Measurements from ENCODE around the gene SIAE. TPM values are rescaled to one million over a fixed set of nuclear protein-coding genes. Genes with fewer than 3 reads are reported as not detected.

SIAE gene
- total RNA-seq, 1 experiment from 2014 or later = 11.2 TPM

GRCh38 chr11:124682443-124682842 lies 8.9 kb upstream of the SIAE start:
- Histone ChIP-seq H3K36me3 (ENCODE audit: insufficient read depth, low read length, poor library complexity, severe bottlenecking) (no peaks in the 10 kb centered on the region), H3K9me3 (ENCODE audit: low read depth, low read length, poor library complexity, severe bottlenecking) (peaks cover 21% of the 10 kb centered on the region), H3K4me3 (ENCODE audit: low read depth, low read length, poor library complexity, severe bottlenecking) (no peak overlapping the region), H3K4me1 (ENCODE audit: insufficient read depth, low read length, poor library complexity, severe bottlenecking) (no peaks in the 10 kb centered on the region), H3K27me3 (replicated peaks; ENCODE audit: insufficient read depth, low read depth, low read length, poor library complexity) (no peaks in the 10 kb centered on the region), H3K27ac (ENCODE audit: low read depth, low read length, poor library complexity, severe bottlenecking) (no peak overlapping the region)
- DNase-seq (ENCODE audit: low spot score) = no peak
- no TSS peak for BruUV-seq (replicated peaks)
- ChIA-PET POLR2A (ENCODE audit: low non-redundant PET) (no interaction called here), CTCF (no interaction called here)
- intact Hi-C loops (cut with micrococcal nuclease; ENCODE audit: unreplicated experiment) = no loop called here
- TF ChIP-seq EZH2 (IDR thresholded peaks at IDR 0.05; ENCODE audit: borderline replicate concordance, low read depth, low read length, poor library complexity, severe bottlenecking) (no peak), CTCF (conservative IDR thresholded peaks at IDR 0.05; ENCODE audit: low read depth, low read length) (no peak)

GRCh38 chr11:124681421-124681820 lies 7.9 kb upstream of the SIAE start:
- no TSS peak for BruUV-seq (replicated peaks)
- TF ChIP-seq EZH2 (IDR thresholded peaks at IDR 0.05; ENCODE audit: borderline replicate concordance, low read depth, low read length, poor library complexity, severe bottlenecking) = no peak
- no peak for TF ChIP-seq CTCF (conservative IDR thresholded peaks at IDR 0.05; ENCODE audit: low read depth, low read length)
- ChIA-PET POLR2A (ENCODE audit: low non-redundant PET) (no interaction called here), CTCF (no interaction called here)
- intact Hi-C loops (cut with micrococcal nuclease; ENCODE audit: unreplicated experiment) = no loop called here
- Histone ChIP-seq H3K36me3 (ENCODE audit: insufficient read depth, low read length, poor library complexity, severe bottlenecking) (no peaks in the 10 kb centered on the region), H3K4me3 (ENCODE audit: low read depth, low read length, poor library complexity, severe bottlenecking) (no peak overlapping the region), H3K27ac (ENCODE audit: low read depth, low read length, poor library complexity, severe bottlenecking) (no peak overlapping the region), H3K4me1 (ENCODE audit: insufficient read depth, low read length, poor library complexity, severe bottlenecking) (peaks cover 4% of the 10 kb centered on the region), H3K9me3 (ENCODE audit: low read depth, low read length, poor library complexity, severe bottlenecking) (peaks cover 18% of the 10 kb centered on the region), H3K27me3 (replicated peaks; ENCODE audit: insufficient read depth, low read depth, low read length, poor library complexity) (no peaks in the 10 kb centered on the region)
- DNase-seq (ENCODE audit: low spot score) = no peak

GRCh38 chr11:124678416-124678815 lies 4.9 kb upstream of the SIAE start:
- CTCF ChIA-PET = interaction anchor here (0.7 kb wide), 1 partner anchor 878 kb away, joined by 3 read pairs; no protein-coding TSS in a partner anchor
- Histone ChIP-seq H3K4me3 (ENCODE audit: low read depth, low read length, poor library complexity, severe bottlenecking) (no peak overlapping the region), H3K27me3 (replicated peaks; ENCODE audit: insufficient read depth, low read depth, low read length, poor library complexity) (no peaks in the 10 kb centered on the region), H3K9me3 (ENCODE audit: low read depth, low read length, poor library complexity, severe bottlenecking) (peaks cover 16% of the 10 kb centered on the region), H3K36me3 (ENCODE audit: insufficient read depth, low read length, poor library complexity, severe bottlenecking) (no peaks in the 10 kb centered on the region), H3K27ac (ENCODE audit: low read depth, low read length, poor library complexity, severe bottlenecking) (no peak overlapping the region), H3K4me1 (ENCODE audit: insufficient read depth, low read length, poor library complexity, severe bottlenecking) (peaks cover 10% of the 10 kb centered on the region)
- POLR2A ChIA-PET (ENCODE audit: low non-redundant PET) = no interaction called here
- intact Hi-C loops (cut with micrococcal nuclease; ENCODE audit: unreplicated experiment) = no loop called here
- no peak for DNase-seq (ENCODE audit: low spot score)
- TF ChIP-seq CTCF (conservative IDR thresholded peaks at IDR 0.05; ENCODE audit: low read depth, low read length) (no peak), EZH2 (IDR thresholded peaks at IDR 0.05; ENCODE audit: borderline replicate concordance, low read depth, low read length, poor library complexity, severe bottlenecking) (no peak)
- no TSS peak for BruUV-seq (replicated peaks)

Data from A673 (cell line).